ENCODE results near the gene ECI2. TPM values are rescaled to one million over a fixed set of nuclear protein-coding genes. Genes with fewer than 3 reads are reported as not detected.

The ECI2 gene, protein sequence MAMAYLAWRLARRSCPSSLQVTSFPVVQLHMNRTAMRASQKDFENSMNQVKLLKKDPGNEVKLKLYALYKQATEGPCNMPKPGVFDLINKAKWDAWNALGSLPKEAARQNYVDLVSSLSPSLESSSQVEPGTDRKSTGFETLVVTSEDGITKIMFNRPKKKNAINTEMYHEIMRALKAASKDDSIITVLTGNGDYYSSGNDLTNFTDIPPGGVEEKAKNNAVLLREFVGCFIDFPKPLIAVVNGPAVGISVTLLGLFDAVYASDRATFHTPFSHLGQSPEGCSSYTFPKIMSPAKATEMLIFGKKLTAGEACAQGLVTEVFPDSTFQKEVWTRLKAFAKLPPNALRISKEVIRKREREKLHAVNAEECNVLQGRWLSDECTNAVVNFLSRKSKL
- total RNA-seq = 170 TPM
- long read RNA-seq, transcript ECI2-202 (10 exons, 1,407 nt) = major isoform, 59 of 99 reads
- long read RNA-seq, transcript ECI2-201 (10 exons, 1,380 nt) = minor isoform, 30 of 99 reads
- long read RNA-seq, partial matches to known transcripts = 2 of 99 reads
- long read RNA-seq, other reads (novel, unspliced or antisense) = 8 of 99 reads

- Histone ChIP-seq H3K9me3 (replicated peaks) (no peaks in the 10 kb centered on the region), H3K27ac (replicated peaks) (peak within 1 kb of the TSS; percentile 95), H3K4me3 (peak within 1 kb of the TSS; percentile 81), H3K36me3 (peaks cover 28% of the 10 kb centered on the region), H3K27me3 (ENCODE audit: low read depth) (no peaks in the 10 kb centered on the region), H3K4me1 (peaks cover 34% of the 10 kb centered on the region)
- intact Hi-C loops (cut with micrococcal nuclease) = no loop called here
- DNase-seq = peak; percentile 78
- TF ChIP-seq, protein P1, sequence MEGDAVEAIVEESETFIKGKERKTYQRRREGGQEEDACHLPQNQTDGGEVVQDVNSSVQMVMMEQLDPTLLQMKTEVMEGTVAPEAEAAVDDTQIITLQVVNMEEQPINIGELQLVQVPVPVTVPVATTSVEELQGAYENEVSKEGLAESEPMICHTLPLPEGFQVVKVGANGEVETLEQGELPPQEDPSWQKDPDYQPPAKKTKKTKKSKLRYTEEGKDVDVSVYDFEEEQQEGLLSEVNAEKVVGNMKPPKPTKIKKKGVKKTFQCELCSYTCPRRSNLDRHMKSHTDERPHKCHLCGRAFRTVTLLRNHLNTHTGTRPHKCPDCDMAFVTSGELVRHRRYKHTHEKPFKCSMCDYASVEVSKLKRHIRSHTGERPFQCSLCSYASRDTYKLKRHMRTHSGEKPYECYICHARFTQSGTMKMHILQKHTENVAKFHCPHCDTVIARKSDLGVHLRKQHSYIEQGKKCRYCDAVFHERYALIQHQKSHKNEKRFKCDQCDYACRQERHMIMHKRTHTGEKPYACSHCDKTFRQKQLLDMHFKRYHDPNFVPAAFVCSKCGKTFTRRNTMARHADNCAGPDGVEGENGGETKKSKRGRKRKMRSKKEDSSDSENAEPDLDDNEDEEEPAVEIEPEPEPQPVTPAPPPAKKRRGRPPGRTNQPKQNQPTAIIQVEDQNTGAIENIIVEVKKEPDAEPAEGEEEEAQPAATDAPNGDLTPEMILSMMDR (IDR thresholded peaks at IDR 0.05; ENCODE audit: borderline replicate concordance) = no peak
Observed at GRCh38 chr6:4134841-4135664, at the start of gene ECI2. Gene ECI2, minus strand, starts transcription at chr6:4135575. Its CDS starts 15 bp downstream, at chr6:4135560.

GRCh38 chr6:4180652-4181255, 45.4 kb upstream of the ECI2 start:
- H3K27ac ChIP-seq (replicated peaks) = no peak overlapping the region
- intact Hi-C loops (cut with micrococcal nuclease) = no loop called here
- H3K27me3 ChIP-seq (ENCODE audit: low read depth) = no peaks in the 10 kb centered on the region
- no peak for DNase-seq
- H3K4me3 ChIP-seq = no peak overlapping the region
- H3K9me3 ChIP-seq (replicated peaks) = no peaks in the 10 kb centered on the region
- H3K4me1 ChIP-seq = no peaks in the 10 kb centered on the region
- no peaks in the 10 kb centered on the region for H3K36me3 ChIP-seq
- TF ChIP-seq, protein P1 (IDR thresholded peaks at IDR 0.05; ENCODE audit: borderline replicate concordance) = no peak

DNA sequence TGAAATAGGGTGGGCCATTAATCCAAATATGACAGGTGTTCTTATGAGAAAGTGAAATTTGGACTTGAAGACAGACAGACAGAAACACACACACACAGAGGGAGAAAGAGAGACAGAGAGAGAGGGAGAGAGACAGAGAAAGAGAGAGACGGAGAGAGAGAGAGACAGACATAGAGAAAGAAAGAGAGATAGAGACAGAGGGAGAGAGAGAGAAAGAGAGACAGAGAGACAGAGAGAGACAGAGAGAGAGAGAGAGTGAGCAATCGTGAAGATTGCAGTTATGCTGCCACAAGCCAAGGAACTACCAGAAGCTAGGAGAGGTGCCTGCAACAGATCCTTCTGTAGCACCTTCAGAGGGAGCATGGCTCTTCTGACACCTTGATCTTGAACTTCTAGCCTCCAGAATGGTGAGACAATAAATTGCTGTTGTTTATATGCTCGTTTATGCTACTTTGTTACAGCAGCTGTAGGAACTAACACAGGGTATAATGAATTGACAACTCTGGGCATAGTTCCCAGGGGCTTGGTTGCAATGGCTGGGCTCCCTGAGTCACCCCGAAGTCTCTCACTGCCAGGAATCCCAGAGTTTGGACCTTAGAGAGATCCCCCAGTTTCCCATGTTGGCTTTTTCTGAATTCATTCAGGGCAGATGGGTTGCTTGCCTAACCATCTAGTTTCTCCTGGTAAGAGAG, 44.7 kb upstream of the ECI2 start:
- H3K27ac ChIP-seq (replicated peaks) = no peak overlapping the region
- no peaks in the 10 kb centered on the region for H3K36me3 ChIP-seq
- TF ChIP-seq, protein P1 (IDR thresholded peaks at IDR 0.05; ENCODE audit: borderline replicate concordance) = no peak
- H3K4me1 ChIP-seq = no peaks in the 10 kb centered on the region
- H3K27me3 ChIP-seq (ENCODE audit: low read depth) = no peaks in the 10 kb centered on the region
- no peaks in the 10 kb centered on the region for H3K9me3 ChIP-seq (replicated peaks)
- intact Hi-C loops (cut with micrococcal nuclease) = no loop called here
- no peak overlapping the region for H3K4me3 ChIP-seq
- no peak for DNase-seq

GRCh38 chr6:4178737-4179333, 43.5 kb upstream of the ECI2 start:
- Histone ChIP-seq H3K36me3 (no peaks in the 10 kb centered on the region), H3K4me3 (no peak overlapping the region), H3K4me1 (no peaks in the 10 kb centered on the region), H3K27me3 (ENCODE audit: low read depth) (no peaks in the 10 kb centered on the region), H3K27ac (replicated peaks) (no peak overlapping the region), H3K9me3 (replicated peaks) (no peaks in the 10 kb centered on the region)
- DNase-seq = no peak
- intact Hi-C loops (cut with micrococcal nuclease) = no loop called here
- TF ChIP-seq, protein P1 (IDR thresholded peaks at IDR 0.05; ENCODE audit: borderline replicate concordance) = no peak

Measured in left ventricle myocardium inferior (tissue), 1 donor.